HG03045 (cell line): ENCODE measurements around the gene FLYWCH2.

Experiments used
- ATAC-seq: cut with Tn5 transposase; IDR thresholded peaks from one replicate; pipeline ENCODE4 v1.9.1; 2021; ENCODE audit warnings: mild to moderate bottlenecking, moderate library complexity; ENCODE audit not compliant: unreplicated experiment

FLYWCH2 gene

DNA sequence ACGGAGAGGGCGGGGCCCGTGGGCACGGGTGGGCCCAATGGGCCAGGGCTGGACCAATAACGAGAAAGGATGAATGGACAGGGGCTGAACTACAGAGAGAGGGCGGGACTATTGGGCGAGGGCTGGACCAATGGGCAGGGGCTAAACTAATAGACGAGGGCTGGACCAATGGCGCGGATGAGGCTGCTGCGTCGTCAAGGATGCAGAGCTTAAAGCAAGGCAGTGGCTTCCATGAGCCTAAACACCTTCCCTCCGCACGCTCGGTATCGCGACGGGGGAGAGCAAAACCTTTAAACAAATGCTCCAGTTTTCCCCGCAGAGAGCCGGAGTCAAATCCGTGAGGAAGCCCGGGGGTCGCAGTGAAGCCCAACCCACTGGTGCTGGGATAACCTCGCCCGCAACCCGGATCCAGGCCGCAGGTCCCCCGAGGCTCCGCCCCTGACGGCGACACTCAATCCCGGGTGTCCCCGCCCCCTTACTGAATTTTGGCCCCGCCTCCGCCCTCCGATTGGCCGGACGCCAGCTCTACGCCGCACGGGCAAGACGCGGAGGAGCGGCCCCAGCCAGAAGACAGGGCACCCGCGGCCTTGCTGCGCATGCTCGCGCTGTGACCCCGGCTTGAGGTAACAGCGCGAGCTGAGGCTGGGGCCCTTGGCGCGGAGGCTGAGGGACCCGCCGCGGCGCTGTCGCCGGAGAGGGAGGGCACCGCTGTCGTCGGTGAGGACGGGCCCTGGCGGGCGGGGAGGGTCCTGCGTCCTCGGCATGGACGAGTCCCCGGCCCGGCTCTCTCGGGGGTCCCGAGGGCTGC lies at the start of gene FLYWCH2:
Gene FLYWCH2 (plus strand): TSS at position 566 of the 808 bp plus-strand sequence. CDS start 13,235 bp downstream, outside the sequence.
- peak; percentile 91 for ATAC-seq

- no peak for ATAC-seq
These were observed 49.2 kb upstream of the FLYWCH2 start for GRCh38 chr16:2833776-2834175.

DNA sequence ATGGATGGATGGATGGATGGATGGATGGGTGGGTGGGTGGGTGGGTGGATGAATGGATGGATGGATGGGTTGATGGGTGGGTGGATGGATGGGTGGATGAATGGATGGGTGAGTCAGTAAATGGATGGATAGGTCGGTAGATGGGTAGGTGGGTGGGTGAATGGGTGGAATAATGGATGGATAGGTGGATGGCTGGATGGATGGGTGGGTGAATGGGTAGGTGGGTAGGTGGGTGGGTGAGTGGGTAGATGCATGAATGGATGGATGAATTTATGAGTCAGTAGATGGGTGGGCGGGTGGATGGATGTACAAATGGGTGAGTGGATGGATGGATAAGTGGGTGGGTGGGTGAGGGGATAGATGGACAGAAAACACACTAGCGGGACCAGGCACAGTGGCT lies 48.0 kb upstream of the FLYWCH2 start:
- ATAC-seq: no peak

DNA sequence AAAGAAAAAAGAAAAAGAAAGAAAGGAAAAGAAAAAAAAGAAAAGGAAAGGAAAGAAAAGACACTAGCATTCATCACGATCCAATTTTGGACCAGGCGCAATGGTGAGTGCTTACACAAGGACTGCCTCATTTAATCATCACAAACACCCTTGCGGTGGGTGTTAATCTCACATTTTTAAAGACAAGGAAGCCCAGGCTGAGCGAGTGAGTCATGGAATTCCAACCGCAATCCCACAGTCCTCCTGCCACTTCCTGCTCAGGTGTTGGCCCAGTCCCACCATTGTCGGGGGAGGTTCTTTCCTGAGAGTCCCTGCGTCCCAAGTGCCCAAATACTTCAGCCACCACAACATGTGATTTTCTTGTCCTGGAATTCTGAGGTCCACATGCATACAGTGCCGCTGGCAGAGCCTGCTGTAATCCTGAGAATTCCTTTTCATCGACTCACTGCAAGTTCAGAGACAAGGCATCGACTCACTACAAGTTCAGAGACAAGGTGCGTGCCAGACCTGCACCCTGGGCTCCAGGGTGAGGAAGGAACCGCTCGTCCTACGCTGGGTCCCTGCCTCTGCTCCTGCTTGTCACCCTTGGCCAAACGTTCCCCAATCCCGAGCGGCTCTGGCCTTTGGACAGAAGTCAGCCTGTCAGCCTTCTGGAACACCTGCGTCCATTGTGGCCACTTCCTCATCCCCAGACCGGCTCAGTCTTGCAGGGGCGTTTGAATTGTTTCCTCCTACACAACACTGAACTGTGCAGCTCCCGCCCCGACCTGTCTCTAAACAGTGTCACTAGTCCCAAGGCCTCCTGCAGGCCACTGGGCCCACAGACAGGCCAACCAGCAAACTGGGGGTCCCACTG lies 47.1 kb upstream of the FLYWCH2 start:
- no peak for ATAC-seq

DNA sequence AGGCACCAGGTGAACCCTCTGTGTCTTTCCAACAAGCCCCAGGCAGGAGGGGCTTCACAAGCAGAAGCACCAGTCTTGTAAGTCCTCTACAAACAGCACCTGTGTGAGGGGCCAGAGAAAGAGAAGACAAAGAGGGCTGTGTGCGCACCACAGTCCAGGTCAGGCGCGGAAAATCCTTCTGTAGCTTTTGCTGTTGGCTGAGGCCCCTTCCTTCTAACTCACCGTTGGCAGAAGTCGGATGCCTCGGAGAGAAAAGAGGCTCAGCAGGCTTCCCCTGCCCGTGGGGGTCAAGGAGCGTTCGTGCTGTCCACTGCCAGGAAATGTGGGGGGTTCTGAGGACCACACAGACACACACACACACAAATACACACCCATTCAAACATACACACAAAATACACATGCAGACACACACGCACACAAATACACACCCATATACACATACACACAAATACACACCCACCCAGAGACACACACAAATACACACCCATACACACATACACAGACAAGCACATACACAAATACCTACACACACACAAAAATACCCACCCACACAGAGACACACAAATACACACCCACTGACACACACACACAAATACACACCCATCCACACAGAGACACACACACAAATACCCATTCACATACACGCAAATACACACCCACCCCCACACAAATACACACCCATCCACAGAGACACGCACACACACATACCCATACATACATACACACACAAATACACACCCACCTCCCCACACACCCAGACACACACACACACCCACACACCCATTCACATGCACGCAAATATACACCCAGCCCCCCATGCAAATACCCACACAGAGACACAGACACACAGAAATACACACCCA lies 46.1 kb upstream of the FLYWCH2 start:
- no peak for ATAC-seq

DNA sequence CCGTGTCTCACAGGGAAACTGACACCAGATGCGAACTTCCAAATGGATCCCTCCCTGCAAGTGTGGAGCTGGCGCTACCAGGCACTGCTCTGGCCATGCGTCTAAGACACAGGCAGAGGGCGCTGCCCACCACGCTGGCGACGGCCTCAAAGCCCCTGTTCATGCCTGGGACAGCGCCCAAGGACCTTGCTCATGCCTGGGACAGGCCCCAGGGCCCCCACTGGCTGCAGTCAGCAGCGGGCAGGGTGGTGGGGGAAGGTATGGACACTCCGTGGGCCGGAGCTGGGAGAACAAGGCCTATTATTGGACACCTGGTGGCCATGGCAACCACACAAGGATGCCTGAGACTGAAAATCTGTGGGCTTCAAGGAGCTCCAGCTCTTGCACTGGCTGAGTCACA lies 44.1 kb upstream of the FLYWCH2 start:
- ATAC-seq: no peak

- no peak for ATAC-seq
These were observed 43.2 kb upstream of the FLYWCH2 start for GRCh38 chr16:2839650-2840450.

DNA sequence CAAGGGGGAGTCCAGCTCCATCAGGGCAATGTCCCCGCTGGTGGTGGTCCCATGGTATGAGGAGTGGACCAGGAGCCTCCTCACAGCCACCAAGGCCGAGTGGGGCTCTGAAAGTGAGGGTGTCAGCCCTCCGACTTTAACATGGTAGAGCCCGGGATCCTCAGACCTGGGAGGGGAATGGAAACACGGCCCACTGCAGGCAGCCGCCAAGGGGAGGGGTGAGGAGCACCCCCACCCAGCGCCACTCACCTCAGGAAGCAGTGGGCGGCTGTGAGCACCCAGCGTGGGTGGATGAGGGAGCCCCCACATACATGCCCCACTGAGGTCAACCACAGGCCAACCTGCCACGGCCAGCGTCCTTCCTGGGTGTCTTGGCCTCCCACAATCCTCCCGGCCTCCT lies 42.1 kb upstream of the FLYWCH2 start:
- no peak for ATAC-seq

DNA sequence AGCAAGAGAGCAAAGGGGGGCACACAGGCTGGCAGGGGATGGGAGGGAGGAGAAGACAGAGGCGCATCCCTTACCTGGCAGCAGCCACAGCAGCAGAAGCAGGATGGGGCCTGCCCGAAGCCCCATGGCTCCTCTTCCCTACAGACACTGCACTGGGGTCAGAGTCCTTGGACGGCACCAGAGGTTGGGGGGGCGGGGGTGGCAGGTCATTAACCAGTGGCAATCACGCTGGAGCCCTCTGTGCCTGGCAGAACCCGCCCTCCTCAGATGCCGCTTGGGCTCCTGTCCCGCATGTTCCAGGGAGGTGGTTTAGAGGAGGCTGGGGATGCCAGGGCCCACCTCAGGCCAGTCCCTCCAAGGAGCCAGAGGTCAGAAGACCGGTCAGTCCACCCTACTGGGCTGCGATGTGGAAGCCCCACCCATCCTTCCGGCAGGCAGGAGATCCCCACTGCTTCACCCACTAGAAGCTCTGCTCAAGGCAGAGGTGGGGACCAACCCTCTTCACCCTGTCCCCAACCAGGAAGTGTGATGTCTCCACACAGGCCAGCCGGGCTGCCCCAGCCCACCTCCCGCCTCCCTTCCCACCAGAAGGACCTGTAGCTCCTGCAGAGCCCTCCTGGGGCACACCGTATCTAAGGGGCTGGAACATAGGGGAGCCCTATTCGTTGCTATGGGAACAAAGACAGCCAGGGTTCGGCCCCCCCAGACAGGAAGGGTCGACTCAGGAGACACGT lies 41.2 kb upstream of the FLYWCH2 start:
- no peak for ATAC-seq

GRCh38 chr16:2842340-2843000 lies 40.5 kb upstream of the FLYWCH2 start:
- no peak for ATAC-seq

- no peak for ATAC-seq
These were observed 39.5 kb upstream of the FLYWCH2 start for GRCh38 chr16:2843526-2843925.

DNA sequence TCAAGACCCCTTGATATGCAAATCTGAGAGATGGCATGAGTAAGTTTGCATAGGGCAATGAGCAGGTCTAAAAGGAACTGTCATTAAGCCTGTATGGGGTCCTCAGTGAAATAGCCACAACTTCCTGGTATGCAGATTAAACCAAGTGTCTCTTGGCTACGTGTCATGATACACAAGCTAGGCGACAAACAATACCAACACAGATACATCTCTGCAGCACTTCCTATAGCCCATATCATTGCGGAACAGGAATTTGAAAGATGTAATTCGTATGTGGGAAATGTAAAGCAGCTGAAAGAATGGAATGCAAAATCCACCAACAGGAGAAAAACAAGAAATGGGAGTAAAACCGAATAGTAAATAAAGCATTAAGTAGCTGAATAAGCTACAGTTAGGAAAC lies 37.9 kb upstream of the FLYWCH2 start:
- ATAC-seq: no peak

GRCh38 chr16:2846511-2847310 lies 36.3 kb upstream of the FLYWCH2 start:
- no peak for ATAC-seq

DNA sequence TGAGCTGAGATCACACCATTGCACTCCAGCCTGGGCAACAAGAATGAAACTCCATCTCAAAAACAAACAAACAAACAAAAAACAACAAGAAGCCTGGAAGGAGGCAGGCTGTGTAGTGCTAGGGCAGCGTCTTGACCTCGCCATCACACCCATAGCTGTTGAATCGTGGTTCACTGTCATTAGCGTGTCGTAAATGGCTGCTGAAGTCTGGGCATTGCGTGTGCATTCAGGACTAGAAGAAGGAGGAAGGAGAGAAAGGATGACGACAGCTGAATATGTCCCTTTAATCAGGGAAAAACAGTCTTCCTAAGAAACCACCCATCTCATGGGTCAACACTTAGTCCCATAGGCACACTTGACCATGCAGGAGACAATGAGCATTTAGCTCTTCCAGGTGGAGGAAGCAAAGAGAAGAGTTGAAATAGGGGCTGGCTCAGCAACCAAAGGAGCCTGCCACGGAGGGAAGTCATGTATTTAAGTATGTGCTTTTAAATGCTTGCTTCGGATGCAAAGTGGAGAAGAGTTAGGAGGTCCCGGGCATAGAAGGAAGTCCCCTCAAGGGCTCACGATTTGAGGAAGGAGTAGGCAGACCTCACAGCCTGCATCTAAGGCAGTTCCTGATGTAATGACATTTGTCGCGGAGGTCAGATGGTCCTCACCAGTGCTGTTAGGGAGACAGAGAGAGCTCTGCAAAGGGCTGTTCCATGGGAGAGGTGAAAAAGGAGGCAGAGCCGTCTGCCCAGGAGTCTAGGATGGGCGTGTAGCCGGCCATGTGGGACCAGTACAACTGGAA lies 33.9 kb upstream of the FLYWCH2 start:
- ATAC-seq: no peak

DNA sequence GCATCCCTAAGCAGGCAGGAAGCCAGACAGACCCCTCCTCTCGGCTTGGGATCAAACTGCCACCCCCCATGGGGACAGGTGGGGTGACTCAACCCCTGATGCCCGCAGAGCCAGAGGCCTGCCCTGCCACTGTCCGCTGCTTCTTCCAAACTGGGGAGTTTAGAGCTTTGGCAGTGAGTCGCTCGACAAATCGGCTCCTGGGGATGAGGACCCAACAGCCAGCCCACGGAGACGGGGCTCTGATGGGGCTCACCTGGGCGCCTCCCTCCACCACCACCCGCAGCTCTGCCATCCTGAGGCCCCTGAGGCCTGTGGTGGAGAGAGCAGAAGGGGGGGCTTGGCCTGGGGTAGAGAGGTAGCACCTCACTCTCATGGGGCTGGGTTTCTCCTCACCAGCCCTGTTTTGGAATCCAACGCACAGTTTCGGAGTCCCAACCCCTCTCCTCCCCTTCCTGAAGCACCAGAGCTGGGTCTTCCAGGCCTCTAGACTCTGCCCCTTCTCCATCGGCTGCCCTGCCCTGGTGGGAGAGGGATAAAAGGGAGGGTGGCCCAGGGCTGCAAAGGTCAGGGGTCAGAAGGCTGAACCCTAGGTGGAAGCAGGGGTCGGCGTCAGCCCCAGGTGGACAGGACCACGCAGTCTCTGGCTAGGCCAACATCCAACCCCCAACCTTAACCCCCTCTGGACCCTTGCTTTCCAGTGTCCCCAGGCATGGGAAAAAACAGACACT lies 30.8 kb upstream of the FLYWCH2 start:
- ATAC-seq: no peak

- ATAC-seq: no peak
These were observed 30.1 kb upstream of the FLYWCH2 start for GRCh38 chr16:2852731-2853507.
